ENCODE measurements around the gene TPM4. TPM values are rescaled to one million over a fixed set of nuclear protein-coding genes. Genes with fewer than 3 reads are reported as not detected.

TPM4 gene
- total RNA-seq, 1 donor from 2014 or later, result 520 TPM

- Mint-ChIP-seq H3K36me3 (ENCODE audit: low read depth) (no peaks in the 10 kb centered on the region), H3K4me1 (ENCODE audit: low read depth) (peaks cover 8% of the 10 kb centered on the region), H3K4me3 (ENCODE audit: low read depth) (no peak overlapping the region), H3K27ac (no peak overlapping the region), H3K9me3 (no peaks in the 10 kb centered on the region), H3K27me3 (ENCODE audit: low read depth) (peaks cover 11% of the 10 kb centered on the region)
- no peak for DNase-seq (ENCODE audit: low spot score)
- intact Hi-C loops (cut with micrococcal nuclease), result loop anchor here (10.0 kb wide), 1 partner anchor 340 kb away; no protein-coding TSS in a partner anchor
These were observed 31.1 kb upstream of the TPM4 start for GRCh38 chr19:16045171-16045570.

GRCh38 chr19:16045893-16046292 is 30.4 kb upstream of the TPM4 start:
- peaks cover 12% of the 10 kb centered on the region for H3K27me3 Mint-ChIP-seq (ENCODE audit: low read depth)
- H3K9me3 Mint-ChIP-seq, result no peaks in the 10 kb centered on the region
- H3K4me3 Mint-ChIP-seq (ENCODE audit: low read depth), result no peak overlapping the region
- intact Hi-C loops (cut with micrococcal nuclease), result loop anchor here (10.0 kb wide), 1 partner anchor 339 kb away; no protein-coding TSS in a partner anchor
- H3K4me1 Mint-ChIP-seq (ENCODE audit: low read depth), result peaks cover 5% of the 10 kb centered on the region
- no peaks in the 10 kb centered on the region for H3K36me3 Mint-ChIP-seq (ENCODE audit: low read depth)
- DNase-seq (ENCODE audit: low spot score), result no peak
- H3K27ac Mint-ChIP-seq, result no peak overlapping the region

GRCh38 chr19:16048583-16048982 is 27.7 kb upstream of the TPM4 start:
- H3K4me3 Mint-ChIP-seq (ENCODE audit: low read depth), result no peak overlapping the region
- no peaks in the 10 kb centered on the region for H3K4me1 Mint-ChIP-seq (ENCODE audit: low read depth)
- H3K27me3 Mint-ChIP-seq (ENCODE audit: low read depth), result peaks cover 9% of the 10 kb centered on the region
- DNase-seq (ENCODE audit: low spot score), result no peak
- intact Hi-C loops (cut with micrococcal nuclease), result loop anchor here (10.0 kb wide), 1 partner anchor 336 kb away; no protein-coding TSS in a partner anchor
- H3K27ac Mint-ChIP-seq, result no peak overlapping the region
- H3K36me3 Mint-ChIP-seq (ENCODE audit: low read depth), result no peaks in the 10 kb centered on the region
- no peaks in the 10 kb centered on the region for H3K9me3 Mint-ChIP-seq

GRCh38 chr19:16051254-16052025 is 24.9 kb upstream of the TPM4 start:
- Mint-ChIP-seq H3K27me3 (ENCODE audit: low read depth) (peaks cover 14% of the 10 kb centered on the region), H3K27ac (no peak overlapping the region), H3K4me1 (ENCODE audit: low read depth) (no peaks in the 10 kb centered on the region), H3K9me3 (peaks cover 13% of the 10 kb centered on the region), H3K36me3 (ENCODE audit: low read depth) (no peaks in the 10 kb centered on the region), H3K4me3 (ENCODE audit: low read depth) (no peak overlapping the region)
- DNase-seq (ENCODE audit: low spot score), result peak; percentile 33
- intact Hi-C loops (cut with micrococcal nuclease), result no loop called here

- Mint-ChIP-seq H3K9me3 (peaks cover 13% of the 10 kb centered on the region), H3K27ac (no peak overlapping the region), H3K4me3 (ENCODE audit: low read depth) (no peak overlapping the region), H3K36me3 (ENCODE audit: low read depth) (no peaks in the 10 kb centered on the region), H3K4me1 (ENCODE audit: low read depth) (no peaks in the 10 kb centered on the region), H3K27me3 (ENCODE audit: low read depth) (peaks cover 14% of the 10 kb centered on the region)
- DNase-seq (ENCODE audit: low spot score), result no peak
- intact Hi-C loops (cut with micrococcal nuclease), result no loop called here
These were observed 23.9 kb upstream of the TPM4 start for GRCh38 chr19:16052353-16052752.

- intact Hi-C loops (cut with micrococcal nuclease), result no loop called here
- Mint-ChIP-seq H3K27ac (no peak overlapping the region), H3K9me3 (peaks cover 13% of the 10 kb centered on the region), H3K36me3 (ENCODE audit: low read depth) (no peaks in the 10 kb centered on the region), H3K4me3 (ENCODE audit: low read depth) (no peak overlapping the region), H3K27me3 (ENCODE audit: low read depth) (peaks cover 10% of the 10 kb centered on the region), H3K4me1 (ENCODE audit: low read depth) (peaks cover 4% of the 10 kb centered on the region)
- DNase-seq (ENCODE audit: low spot score), result no peak
These were observed 19.2 kb upstream of the TPM4 start for GRCh38 chr19:16057062-16057461.

GRCh38 chr19:16060294-16060693 is 16.0 kb upstream of the TPM4 start:
- peaks cover 14% of the 10 kb centered on the region for H3K9me3 Mint-ChIP-seq
- no peak for DNase-seq (ENCODE audit: low spot score)
- peaks cover 2% of the 10 kb centered on the region for H3K27me3 Mint-ChIP-seq (ENCODE audit: low read depth)
- intact Hi-C loops (cut with micrococcal nuclease), result no loop called here
- H3K27ac Mint-ChIP-seq, result no peak overlapping the region
- H3K36me3 Mint-ChIP-seq (ENCODE audit: low read depth), result no peaks in the 10 kb centered on the region
- peaks cover 13% of the 10 kb centered on the region for H3K4me1 Mint-ChIP-seq (ENCODE audit: low read depth)
- H3K4me3 Mint-ChIP-seq (ENCODE audit: low read depth), result no peak overlapping the region

- Mint-ChIP-seq H3K4me3 (ENCODE audit: low read depth) (no peak overlapping the region), H3K4me1 (ENCODE audit: low read depth) (peaks cover 19% of the 10 kb centered on the region), H3K27ac (no peak overlapping the region), H3K36me3 (ENCODE audit: low read depth) (no peaks in the 10 kb centered on the region), H3K27me3 (ENCODE audit: low read depth) (peaks cover 2% of the 10 kb centered on the region), H3K9me3 (peaks cover 5% of the 10 kb centered on the region)
- intact Hi-C loops (cut with micrococcal nuclease), result no loop called here
- no peak for DNase-seq (ENCODE audit: low spot score)
These were observed 14.4 kb upstream of the TPM4 start for GRCh38 chr19:16061943-16062342.

- intact Hi-C loops (cut with micrococcal nuclease), result no loop called here
These were observed 13.5 kb upstream of the TPM4 start for GRCh38 chr19:16062789-16063188.

GRCh38 chr19:16064209-16064889 is 11.9 kb upstream of the TPM4 start:
- H3K9me3 Mint-ChIP-seq, result peaks cover 5% of the 10 kb centered on the region
- intact Hi-C loops (cut with micrococcal nuclease), result no loop called here
- no peak overlapping the region for H3K27ac Mint-ChIP-seq
- no peak overlapping the region for H3K4me3 Mint-ChIP-seq (ENCODE audit: low read depth)
- no peaks in the 10 kb centered on the region for H3K27me3 Mint-ChIP-seq (ENCODE audit: low read depth)
- no peak for DNase-seq (ENCODE audit: low spot score)
- no peaks in the 10 kb centered on the region for H3K36me3 Mint-ChIP-seq (ENCODE audit: low read depth)
- H3K4me1 Mint-ChIP-seq (ENCODE audit: low read depth), result peaks cover 19% of the 10 kb centered on the region

More at GRCh38 chr19:16062789-16063188, 13.5 kb upstream of the TPM4 start:
- Mint-ChIP-seq H3K36me3 (ENCODE audit: low read depth) (no peaks in the 10 kb centered on the region), H3K9me3 (peaks cover 5% of the 10 kb centered on the region), H3K27me3 (ENCODE audit: low read depth) (peaks cover 2% of the 10 kb centered on the region), H3K4me1 (ENCODE audit: low read depth) (peaks cover 19% of the 10 kb centered on the region), H3K4me3 (ENCODE audit: low read depth) (no peak overlapping the region), H3K27ac (no peak overlapping the region)
- DNase-seq (ENCODE audit: low spot score), result peak; percentile 56

- Mint-ChIP-seq H3K4me1 (ENCODE audit: low read depth) (peaks cover 21% of the 10 kb centered on the region), H3K9me3 (peaks cover 5% of the 10 kb centered on the region), H3K36me3 (ENCODE audit: low read depth) (no peaks in the 10 kb centered on the region), H3K27ac (peak overlapping the region; percentile 28), H3K27me3 (ENCODE audit: low read depth) (no peaks in the 10 kb centered on the region), H3K4me3 (ENCODE audit: low read depth) (no peak overlapping the region)
- intact Hi-C loops (cut with micrococcal nuclease), result loop anchor here (2.0 kb wide), 1 partner anchor 116 kb away; no protein-coding TSS in a partner anchor
- DNase-seq (ENCODE audit: low spot score), result no peak
These were observed 9.6 kb upstream of the TPM4 start for GRCh38 chr19:16066611-16067104.

- H3K27me3 Mint-ChIP-seq (ENCODE audit: low read depth), result no peaks in the 10 kb centered on the region
- no peak for DNase-seq (ENCODE audit: low spot score)
- no peak overlapping the region for H3K27ac Mint-ChIP-seq
- intact Hi-C loops (cut with micrococcal nuclease), result loop anchor here (2.0 kb wide), 1 partner anchor 115 kb away; no protein-coding TSS in a partner anchor
- no peaks in the 10 kb centered on the region for H3K36me3 Mint-ChIP-seq (ENCODE audit: low read depth)
- peaks cover 5% of the 10 kb centered on the region for H3K9me3 Mint-ChIP-seq
- peaks cover 19% of the 10 kb centered on the region for H3K4me1 Mint-ChIP-seq (ENCODE audit: low read depth)
- no peak overlapping the region for H3K4me3 Mint-ChIP-seq (ENCODE audit: low read depth)
These were observed 8.9 kb upstream of the TPM4 start for GRCh38 chr19:16067205-16067938.
